ENCODE results near the gene PIAS1.

The PIAS1 gene

GRCh38 chr15:68173119-68173518 lies 119.0 kb downstream of the PIAS1 start:
- Histone ChIP-seq H3K4me2 (ENCODE audit: low read length) (no peak overlapping the region), H3K4me3 (ENCODE audit: low read length) (no peak overlapping the region), H3K4me1 (ENCODE audit: low read length) (no peaks in the 10 kb centered on the region), H3K79me2 (ENCODE audit: low read length) (no peaks in the 10 kb centered on the region), H3K36me3 (replicated peaks; ENCODE audit: low read depth, low read length) (peaks cover 36% of the 10 kb centered on the region), H2AFZ (ENCODE audit: low read depth, low read length) (no peak overlapping the region), H3K27ac (ENCODE audit: low read length) (no peak overlapping the region), H3K9ac (ENCODE audit: low read length) (no peak overlapping the region), H3K27me3 (ENCODE audit: low read depth, low read length) (no peaks in the 10 kb centered on the region), H4K20me1 (ENCODE audit: insufficient read depth, low read length) (no peaks in the 10 kb centered on the region), H3K9me3 (ENCODE audit: insufficient read depth, low read length) (no peaks in the 10 kb centered on the region)
- no peak for TF ChIP-seq EZH2phosphoT487 (IDR thresholded peaks at IDR 0.05; ENCODE audit: low read depth)
- no peak for TF ChIP-seq CTCF (IDR thresholded peaks at IDR 0.05; ENCODE audit: low read depth, low read length)

- Histone ChIP-seq H3K4me1 (ENCODE audit: low read length) (no peaks in the 10 kb centered on the region), H3K27me3 (ENCODE audit: low read depth, low read length) (no peaks in the 10 kb centered on the region)
- no peak for TF ChIP-seq CTCF (IDR thresholded peaks at IDR 0.05; ENCODE audit: low read depth, low read length)
- no peak for TF ChIP-seq EZH2phosphoT487 (IDR thresholded peaks at IDR 0.05; ENCODE audit: low read depth)
Observed at GRCh38 chr15:68175526-68175925, 121.4 kb downstream of the PIAS1 start.

GRCh38 chr15:68176601-68177000 lies 122.5 kb downstream of the PIAS1 start:
- Histone ChIP-seq H3K4me3 (ENCODE audit: low read length) (no peak overlapping the region), H3K9ac (ENCODE audit: low read length) (no peak overlapping the region), H3K4me1 (ENCODE audit: low read length) (no peaks in the 10 kb centered on the region), H3K27ac (ENCODE audit: low read length) (no peak overlapping the region), H4K20me1 (ENCODE audit: insufficient read depth, low read length) (no peaks in the 10 kb centered on the region), H3K4me2 (ENCODE audit: low read length) (no peak overlapping the region), H3K27me3 (ENCODE audit: low read depth, low read length) (no peaks in the 10 kb centered on the region), H3K79me2 (ENCODE audit: low read length) (no peaks in the 10 kb centered on the region), H3K9me3 (ENCODE audit: insufficient read depth, low read length) (no peaks in the 10 kb centered on the region), H2AFZ (ENCODE audit: low read depth, low read length) (no peak overlapping the region), H3K36me3 (replicated peaks; ENCODE audit: low read depth, low read length) (peaks cover 36% of the 10 kb centered on the region)
- TF ChIP-seq CTCF (IDR thresholded peaks at IDR 0.05; ENCODE audit: low read depth, low read length) (no peak), EZH2phosphoT487 (IDR thresholded peaks at IDR 0.05; ENCODE audit: low read depth) (no peak)

More at GRCh38 chr15:68175526-68175925, 121.4 kb downstream of the PIAS1 start:
- Histone ChIP-seq H3K36me3 (replicated peaks; ENCODE audit: low read depth, low read length) (peaks cover 30% of the 10 kb centered on the region), H3K9me3 (ENCODE audit: insufficient read depth, low read length) (no peaks in the 10 kb centered on the region), H3K9ac (ENCODE audit: low read length) (no peak overlapping the region), H2AFZ (ENCODE audit: low read depth, low read length) (no peak overlapping the region), H3K79me2 (ENCODE audit: low read length) (no peaks in the 10 kb centered on the region), H3K4me3 (ENCODE audit: low read length) (no peak overlapping the region), H4K20me1 (ENCODE audit: insufficient read depth, low read length) (no peaks in the 10 kb centered on the region), H3K4me2 (ENCODE audit: low read length) (no peak overlapping the region), H3K27ac (ENCODE audit: low read length) (no peak overlapping the region)

GRCh38 chr15:68177742-68178141 lies 123.6 kb downstream of the PIAS1 start:
- Histone ChIP-seq H3K27ac (ENCODE audit: low read length) (no peak overlapping the region), H3K4me2 (ENCODE audit: low read length) (no peak overlapping the region), H3K36me3 (replicated peaks; ENCODE audit: low read depth, low read length) (peaks cover 40% of the 10 kb centered on the region)

More at GRCh38 chr15:68177742-68178141, 123.6 kb downstream of the PIAS1 start:
- H3K79me2 ChIP-seq (ENCODE audit: low read length), result no peaks in the 10 kb centered on the region
- no peak overlapping the region for H2AFZ ChIP-seq (ENCODE audit: low read depth, low read length)
- H3K27me3 ChIP-seq (ENCODE audit: low read depth, low read length), result no peaks in the 10 kb centered on the region
- no peak overlapping the region for H3K9ac ChIP-seq (ENCODE audit: low read length)
- H3K9me3 ChIP-seq (ENCODE audit: insufficient read depth, low read length), result no peaks in the 10 kb centered on the region
- H3K4me1 ChIP-seq (ENCODE audit: low read length), result no peaks in the 10 kb centered on the region
- TF ChIP-seq EZH2phosphoT487 (IDR thresholded peaks at IDR 0.05; ENCODE audit: low read depth), result no peak
- TF ChIP-seq CTCF (IDR thresholded peaks at IDR 0.05; ENCODE audit: low read depth, low read length), result no peak
- no peaks in the 10 kb centered on the region for H4K20me1 ChIP-seq (ENCODE audit: insufficient read depth, low read length)
- H3K4me3 ChIP-seq (ENCODE audit: low read length), result no peak overlapping the region
